ENCODE measurements around the gene NRAP.

Gene NRAP

GRCh38 chr10:113604572-113604971 lies 59.3 kb downstream of the NRAP start:
- no peak for DNase-seq

DNA sequence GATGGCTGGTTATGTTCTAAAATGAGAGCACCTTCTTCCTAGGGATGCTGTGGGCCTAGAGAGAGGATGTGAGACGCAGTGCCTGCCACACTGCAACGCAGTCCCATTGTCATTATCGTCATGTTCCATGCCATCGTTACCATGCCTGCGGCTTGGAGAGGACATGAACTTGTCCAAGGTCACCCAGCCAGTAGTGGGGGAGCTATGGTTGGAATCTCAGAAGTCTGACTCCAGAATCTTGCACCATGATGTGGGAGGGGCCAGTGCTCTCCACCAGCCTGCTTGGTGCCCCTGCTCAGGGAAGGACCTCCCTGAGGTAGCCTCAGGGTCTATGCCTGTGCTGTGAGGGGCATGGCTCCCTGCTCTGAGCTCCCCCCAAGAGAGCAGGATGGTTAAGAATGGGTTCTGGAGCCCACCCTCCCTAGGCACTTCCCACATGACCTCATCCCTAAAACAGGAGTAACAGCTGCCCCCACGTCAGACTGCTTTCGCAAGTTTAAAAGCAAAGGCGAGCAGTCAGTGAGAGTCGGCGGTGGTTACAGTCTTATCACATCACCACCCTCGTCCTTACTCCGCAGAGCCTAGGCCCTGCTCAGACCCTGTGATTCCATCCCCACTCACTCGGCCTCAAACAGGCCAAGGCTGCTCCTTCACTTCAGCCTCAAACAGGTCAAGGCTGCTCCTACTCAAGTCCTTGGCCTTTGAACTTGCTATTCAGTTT lies 60.6 kb downstream of the NRAP start:
- no peak for DNase-seq

DNA sequence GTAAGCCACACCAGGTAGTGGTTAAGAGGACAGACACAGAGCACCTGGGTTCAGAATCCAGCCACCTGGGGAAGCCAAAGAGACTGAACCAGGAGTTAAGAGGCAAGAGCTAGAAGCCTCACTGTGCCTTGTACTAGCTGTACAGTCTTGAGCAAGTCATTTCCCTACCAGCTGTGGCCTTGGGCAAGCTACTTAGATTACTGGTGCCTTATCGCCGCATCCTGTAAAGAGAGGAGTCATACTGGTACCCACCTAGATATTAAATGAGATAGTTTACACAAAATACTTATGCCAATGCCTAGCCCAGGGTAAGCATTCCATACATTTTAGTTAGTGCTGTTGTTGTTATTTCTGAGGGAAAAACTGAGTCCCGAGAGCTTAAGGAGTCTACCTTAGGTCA lies 63.3 kb downstream of the NRAP start:
- no peak for DNase-seq

GRCh38 chr10:113594652-113595051 lies 69.2 kb downstream of the NRAP start:
- DNase-seq = no peak

GRCh38 chr10:113592380-113592779 lies 71.5 kb downstream of the NRAP start:
- DNase-seq = no peak

DNA sequence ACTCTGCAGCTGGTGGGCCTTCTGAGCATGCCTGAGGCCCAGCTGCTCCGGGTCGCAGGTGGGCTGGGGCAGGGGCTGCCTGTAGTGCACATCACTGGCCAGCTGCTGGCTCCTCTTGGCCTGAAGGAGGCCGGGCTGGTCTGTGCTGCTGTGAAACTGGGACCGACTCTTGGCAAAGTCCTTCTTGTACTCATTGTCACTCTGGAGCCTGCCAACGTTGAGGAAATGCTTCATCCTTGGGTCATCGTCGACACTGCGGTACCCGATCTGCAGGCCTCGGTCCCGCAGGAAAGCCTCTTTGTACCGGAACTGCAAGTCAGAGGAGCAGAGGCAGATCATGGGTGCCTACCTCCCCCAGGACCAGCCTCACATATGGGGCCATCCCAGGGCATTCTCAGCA lies 73.3 kb downstream of the NRAP start:
- no peak for DNase-seq

GRCh38 chr10:113589201-113589770 lies 74.6 kb downstream of the NRAP start:
- DNase-seq = no peak

DNA sequence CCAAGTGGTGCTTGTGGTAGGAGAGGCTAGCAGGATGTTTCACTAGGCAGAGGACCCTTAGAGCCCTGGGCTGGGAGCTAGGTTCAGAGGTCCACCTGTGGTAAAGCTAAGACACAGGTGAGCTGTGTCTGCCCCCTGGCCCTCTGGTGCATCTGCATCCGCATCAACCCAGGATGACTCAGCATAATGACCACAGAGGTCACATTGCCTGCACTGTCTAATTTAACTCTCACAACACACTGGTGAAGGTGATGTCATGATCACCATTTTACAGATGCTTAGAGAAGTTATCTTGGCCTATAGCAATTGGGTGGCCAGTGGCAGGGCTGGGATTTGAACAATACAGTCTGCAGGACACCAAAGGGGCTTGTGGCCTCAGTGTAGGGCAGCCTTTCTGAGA lies 77.9 kb downstream of the NRAP start:
- DNase-seq = no peak

DNA sequence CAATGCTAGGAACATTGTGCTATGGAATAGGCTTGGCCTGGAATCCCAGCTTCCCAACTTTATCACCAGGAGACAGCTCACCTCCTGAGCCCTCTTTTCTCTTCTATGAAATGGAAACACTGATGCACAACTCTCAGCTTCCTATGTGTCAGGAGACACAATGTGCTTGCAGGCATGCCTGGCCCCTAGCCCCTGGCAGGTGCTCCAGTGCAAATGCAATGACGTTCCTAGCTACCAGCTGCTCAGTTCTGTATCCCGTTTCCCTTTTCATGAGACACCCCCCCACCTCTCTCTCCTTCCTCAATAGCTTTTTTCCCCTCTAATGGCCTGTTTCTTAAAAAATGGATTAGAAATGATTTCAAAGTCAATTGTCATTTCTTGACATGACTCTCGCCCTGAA lies 80.3 kb downstream of the NRAP start:
- DNase-seq = no peak

GRCh38 chr10:113581092-113581491 lies 82.7 kb downstream of the NRAP start:
- no peak for DNase-seq

- no peak for DNase-seq
Measured at GRCh38 chr10:113578773-113579172, 85.1 kb downstream of the NRAP start.

- no peak for DNase-seq
Measured at GRCh38 chr10:113576852-113577251, 87.0 kb downstream of the NRAP start.

DNA sequence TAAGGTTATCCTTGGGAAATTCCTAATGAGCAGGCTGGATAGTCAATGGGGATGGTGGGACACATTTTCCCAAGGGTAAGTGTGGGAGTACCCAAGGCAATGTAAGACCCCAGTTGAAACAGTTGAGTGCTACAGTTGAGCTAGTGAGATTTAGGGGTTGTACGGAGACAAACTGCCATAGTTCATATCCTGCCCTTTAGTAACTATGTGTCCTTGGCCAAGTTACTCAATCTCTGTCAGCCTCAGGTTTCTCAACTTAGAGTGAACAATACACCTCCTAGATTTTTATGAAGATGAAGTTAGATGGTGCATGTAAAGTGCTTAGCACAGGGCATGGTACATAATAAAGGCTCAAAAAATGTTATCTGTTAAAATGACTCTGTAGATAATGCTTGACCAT lies 90.5 kb downstream of the NRAP start:
- DNase-seq = no peak

DNA sequence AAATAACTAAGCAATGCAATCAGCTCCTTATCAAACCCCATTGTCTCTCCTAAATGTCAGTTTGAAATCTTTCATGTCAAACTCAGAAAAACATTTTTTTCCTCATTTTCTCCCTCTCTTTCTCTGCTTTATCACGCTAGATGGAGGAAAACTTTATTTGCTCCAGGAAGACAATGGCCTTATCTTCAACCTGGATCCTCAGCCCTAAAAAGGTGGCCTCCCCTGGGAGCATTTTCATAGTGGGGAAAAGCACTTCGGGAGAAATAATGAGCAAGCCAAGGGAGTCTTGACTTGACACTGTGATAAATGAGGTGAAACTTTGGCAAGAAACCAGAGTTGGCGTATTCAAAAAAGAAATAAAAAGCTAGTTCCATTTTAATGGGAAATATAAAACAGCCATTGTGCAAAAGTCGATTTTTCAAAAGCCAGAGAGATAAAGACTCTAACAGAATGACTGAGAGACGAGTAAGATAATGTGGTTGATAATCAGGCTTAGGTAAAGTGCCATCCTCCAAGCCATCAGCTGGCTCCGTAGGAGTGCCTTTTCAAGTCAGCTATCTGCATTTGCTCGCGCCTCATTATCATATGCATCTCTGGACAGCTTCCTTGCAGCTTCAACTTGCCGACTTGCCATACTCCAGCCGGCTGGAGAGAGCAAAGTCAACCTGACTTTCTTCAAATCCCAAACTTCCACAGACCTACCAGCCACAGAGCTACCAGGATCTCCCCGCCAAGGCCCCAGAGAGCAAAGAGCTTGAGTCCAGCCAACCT lies 91.1 kb downstream of the NRAP start:
- DNase-seq = no peak

DNA sequence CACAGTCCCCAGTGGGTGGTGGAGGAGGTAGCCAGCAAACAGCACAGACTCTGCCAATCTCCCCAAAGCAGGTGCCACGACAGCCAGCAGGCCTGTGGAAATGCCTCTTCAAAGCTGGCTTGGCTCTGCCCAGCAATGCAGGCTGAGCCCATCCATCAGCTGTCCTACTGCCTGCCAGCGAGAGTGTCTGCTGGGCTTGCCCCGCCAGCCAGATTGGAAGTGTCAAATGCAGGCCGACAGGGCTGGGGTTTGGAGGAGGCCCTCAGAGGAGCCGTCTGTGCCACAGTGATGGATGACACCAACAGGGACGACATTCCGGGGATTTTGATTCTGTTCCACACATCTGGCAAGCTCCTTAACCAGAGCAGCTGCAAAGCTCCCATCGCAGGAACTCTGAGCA lies 94.3 kb downstream of the NRAP start:
- DNase-seq = no peak

- no peak for DNase-seq
Measured at GRCh38 chr10:113566888-113567287, 97.0 kb downstream of the NRAP start.

DNA sequence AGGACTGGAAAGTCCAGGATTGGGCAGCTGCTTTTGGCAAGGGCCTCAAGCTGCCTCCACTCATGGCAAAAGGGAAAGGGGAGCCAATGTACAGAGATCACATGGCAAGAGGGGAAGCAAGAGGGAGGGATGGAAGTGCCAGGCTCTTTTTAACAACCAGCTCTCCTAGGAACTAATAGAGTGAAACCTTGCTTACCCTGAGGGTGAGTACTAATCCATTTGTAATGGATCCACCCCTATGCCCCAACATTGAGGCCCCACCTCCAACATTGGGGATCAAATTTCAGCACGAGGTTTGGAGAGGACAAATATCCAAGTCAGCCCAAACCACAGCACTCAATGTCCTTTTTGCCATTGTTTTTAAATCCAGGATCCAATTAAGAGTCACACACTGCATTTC lies 98.5 kb downstream of the NRAP start:
- DNase-seq = no peak

GRCh38 chr10:113563306-113564088 lies 100.3 kb downstream of the NRAP start:
- DNase-seq = peak; percentile 22 to 77

GRCh38 chr10:113562704-113563103 lies 101.1 kb downstream of the NRAP start:
- no peak for DNase-seq

GRCh38 chr10:113562069-113562468 lies 101.8 kb downstream of the NRAP start:
- DNase-seq = no peak

DNA sequence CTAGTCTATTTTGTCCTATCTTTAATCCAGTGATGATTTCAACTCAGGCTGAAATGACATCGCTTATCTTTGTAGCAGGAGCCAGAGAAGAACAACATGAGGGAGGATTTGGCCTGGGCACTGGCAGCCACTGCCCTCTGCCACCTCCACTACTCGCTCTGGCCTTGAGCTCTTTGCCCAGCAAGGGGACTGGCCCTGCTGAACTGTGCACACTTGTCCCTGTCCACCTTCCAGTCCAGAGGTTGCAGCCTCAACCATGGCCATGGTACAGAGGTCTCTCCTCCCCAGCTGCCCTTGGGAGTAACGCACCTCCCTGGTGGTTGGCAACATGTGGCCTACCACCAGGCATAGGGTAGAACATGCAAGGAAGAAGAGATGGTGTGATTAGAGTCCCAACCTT lies 102.6 kb downstream of the NRAP start:
- no peak for DNase-seq

- DNase-seq = no peak
Measured at GRCh38 chr10:113560071-113560470, 103.8 kb downstream of the NRAP start.

DNA sequence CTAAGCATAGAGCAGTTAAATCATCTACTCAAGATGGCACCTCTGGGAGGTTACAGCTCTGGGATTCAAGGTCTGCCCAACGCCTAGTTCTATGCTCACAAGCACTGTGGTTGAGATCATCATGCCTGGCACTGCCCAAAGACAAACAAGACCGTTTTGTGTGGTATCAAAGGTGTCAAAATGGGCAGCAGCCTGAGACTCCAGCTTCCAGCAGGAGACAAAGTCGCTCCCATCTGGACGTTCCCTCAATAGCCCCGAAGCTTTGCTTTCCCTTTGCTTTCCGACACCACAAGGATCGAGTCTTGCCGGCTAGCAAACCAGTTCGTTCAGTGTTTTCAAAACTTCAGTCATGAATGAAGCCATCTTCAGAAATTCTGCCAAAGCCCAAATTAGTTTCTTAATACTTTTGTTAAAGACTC lies 105.9 kb downstream of the NRAP start:
- no peak for DNase-seq
